SK-N-SH (cell line): ENCODE results near the gene PXYLP1. TPM values are rescaled to one million over a fixed set of nuclear protein-coding genes. Genes with fewer than 3 reads are reported as not detected.

Experiments
- CTCF ChIA-PET: fragments of 300-600, 350-600 bp; formaldehyde crosslinking; extraction: SDS; loops from one replicate; lab custom pipeline; 2021; lab: Yijun Ruan, JAX
- POLR2A ChIA-PET: fragments of 350-600 bp; sonication (Branson Sonifier 250); formaldehyde crosslinking; extraction: SDS; loops from one replicate; lab custom pipeline; 2020; ENCODE audit warnings: antibody characterized with exemption, inconsistent platforms; lab: Yijun Ruan, JAX
- DNase-seq: peaks from one replicate; pipeline ENCODE4 v3.0.0; 2012
- H2AFZ ChIP-seq: fragments of 200-600 bp; sonication (generic); 2 replicates; pipeline ENCODE4 v1.8.1; 2016; ENCODE audit warnings: antibody characterized with exemption, mild to moderate bottlenecking, low read depth
- H3F3A ChIP-seq: fragments of 200-600 bp; sonication (generic); replicated peaks from 2 replicates; pipeline ENCODE3; 2016; ENCODE audit warnings: antibody characterized with exemption, mild to moderate bottlenecking; ENCODE audit not compliant: insufficient read depth
- H3K27ac ChIP-seq, 2 experiments: fragments of 200-500 bp in 1 of 2; fragments of 200-600 bp in 1 of 2; sonication (Bioruptor generic) in 1 of 2; sonication (generic), shearing (Covaris generic) in 1 of 2; 2 replicates each; pipeline versions ENCODE4 v1.5.1 to v1.6.1; 2014 to 2016; ENCODE audit warnings: low read depth in 2 of 2, inconsistent platforms in 1 of 2, low read length in 1 of 2, mild to moderate bottlenecking in 1 of 2, mixed read lengths in 1 of 2
- H3K27me3 ChIP-seq: fragments of 200-600 bp; sonication (generic), shearing (Covaris generic); 2 replicates; pipeline ENCODE4 v1.6.1; 2016; ENCODE audit warnings: mixed run types; ENCODE audit not compliant: insufficient read depth
- H3K36me3 ChIP-seq, 2 experiments: fragments of 200-500 bp in 1 of 2; fragments of 200-600 bp in 1 of 2; sonication (Bioruptor generic) in 1 of 2; sonication (generic) in 1 of 2; replicated peaks in 1 of 2; 2 replicates each; pipeline versions ENCODE3 to v1.5.1; 2014 to 2016; ENCODE audit warnings: low read length in 1 of 2, mild to moderate bottlenecking in 1 of 2; ENCODE audit not compliant: insufficient read depth in 2 of 2, control insufficient read depth in 1 of 2
- H3K4me1 ChIP-seq, 2 experiments: fragments of 200-500 bp in 1 of 2; fragments of 200-600 bp in 1 of 2; sonication (Bioruptor generic) in 1 of 2; sonication (generic), shearing (Covaris generic) in 1 of 2; 2 replicates each; pipeline versions ENCODE4 v1.5.1 to v1.6.1; 2014 to 2016; ENCODE audit warnings: low read depth in 1 of 2, low read length in 1 of 2, mixed run types in 1 of 2; ENCODE audit not compliant: insufficient read depth in 2 of 2, control insufficient read depth in 1 of 2
- H3K4me2 ChIP-seq: fragments of 200-600 bp; sonication (generic), shearing (Covaris generic); 2 replicates; pipeline ENCODE4 v1.6.1; 2017; ENCODE audit warnings: mixed run types
- H3K4me3 ChIP-seq, 2 experiments: fragments of 200-500 bp in 1 of 2; fragments of 200-600 bp in 1 of 2; sonication (Bioruptor generic) in 1 of 2; sonication (generic), shearing (Covaris generic) in 1 of 2; 2 replicates each; pipeline versions ENCODE4 v1.5.1 to v1.8.1; 2014 to 2016; ENCODE audit warnings: low read depth in 2 of 2, inconsistent platforms in 1 of 2, low read length in 1 of 2, mild to moderate bottlenecking in 1 of 2, mixed read lengths in 1 of 2, moderate library complexity in 1 of 2
- H3K79me2 ChIP-seq: fragments of 200-600 bp; sonication (generic); 2 replicates; pipeline ENCODE4 v1.8.1; 2017; ENCODE audit warnings: mild to moderate bottlenecking; ENCODE audit not compliant: insufficient read depth
- H3K9ac ChIP-seq: fragments of 200-600 bp; sonication (generic); 2 replicates; pipeline ENCODE4 v1.6.1; 2017; ENCODE audit warnings: mixed run types
- H3K9me2 ChIP-seq: fragments of 200-600 bp; sonication (generic); 2 replicates; pipeline ENCODE4 v1.6.1; 2017; ENCODE audit warnings: mixed run types
- H3K9me3 ChIP-seq: fragments of 200-600 bp; sonication (generic); 2 replicates; pipeline ENCODE4 v1.6.1; 2017; ENCODE audit warnings: mixed run types, mild to moderate bottlenecking, moderate library complexity
- H4K20me1 ChIP-seq: fragments of 200-600 bp; sonication (generic); 2 replicates; pipeline ENCODE4 v1.6.1; 2017; ENCODE audit warnings: mild to moderate bottlenecking, mixed run types; ENCODE audit not compliant: insufficient read depth
- ELF1 ChIP-seq: IDR thresholded peaks from 2 replicates; pipeline ENCODE4 v1.4.0; 2012
- EZH2phosphoT487 ChIP-seq: fragments of 200-600 bp; sonication (generic); IDR thresholded peaks from 2 replicates; pipeline ENCODE4 v1.6.1; 2017; ENCODE audit warnings: low read depth, mixed run types, mild to moderate bottlenecking, antibody characterized with exemption, moderate library complexity, borderline replicate concordance
- FOXJ3 ChIP-seq: sonication (generic); formaldehyde crosslinking; IDR thresholded peaks from 2 replicates; pipeline ENCODE4 v1.5.1; 2020; ENCODE audit warnings: mild to moderate bottlenecking, missing genetic modification reagents
- FOXM1 ChIP-seq: IDR thresholded peaks from 2 replicates; pipeline ENCODE4 v1.4.0; 2012; ENCODE audit warnings: low read depth, mild to moderate bottlenecking
- GATA2 ChIP-seq: sonication (generic); formaldehyde crosslinking; IDR thresholded peaks from 2 replicates; pipeline ENCODE4 v1.5.0; 2020; ENCODE audit warnings: mild to moderate bottlenecking, missing genetic modification reagents
- JUND ChIP-seq: IDR thresholded peaks from 2 replicates; pipeline ENCODE4 v1.4.0; 2012
- MAX ChIP-seq: IDR thresholded peaks from 2 replicates; pipeline ENCODE4 v1.4.0; 2012; ENCODE audit warnings: low read depth
- REST ChIP-seq: IDR thresholded peaks from 2 replicates; pipeline ENCODE4 v1.6.1; 2012; ENCODE audit warnings: mild to moderate bottlenecking, low read depth, low read length, moderate library complexity
- RFX5 ChIP-seq: IDR thresholded peaks from 2 replicates; pipeline ENCODE4 v1.6.1; 2012; ENCODE audit warnings: mild to moderate bottlenecking, improper control_type of control experiment, low read length
- SIN3A ChIP-seq: IDR thresholded peaks from 2 replicates; pipeline ENCODE4 v1.6.1; 2012; ENCODE audit warnings: low read depth, mild to moderate bottlenecking, low read length, moderate library complexity, borderline replicate concordance
- TCF12 ChIP-seq: IDR thresholded peaks from 2 replicates; pipeline ENCODE4 v1.4.0; 2012
- USF2 ChIP-seq: fragments of 150-350 bp; IDR thresholded peaks from 2 replicates; pipeline ENCODE4 v1.6.1; 2017; ENCODE audit warnings: antibody characterized with exemption, low read length, low read depth, borderline replicate concordance
- WGBS: methylation state at CpG from one replicate; pipeline ENCODE4 v1.1.6; 2017; ENCODE audit warnings: low lambda C conversion rate; 5-methylcytosine and 5-hydroxymethylcytosine counted together
- polyA plus RNA-seq, 3 experiments: library from polyadenylated mRNA; depleted of rRNA; stranded (reverse); fragments of >200 nt; gene quantifications; 2 replicates each; pipeline ENCODE4 v1.2.3, GENCODE V29; 2012
- TF ChIP-seq, protein P1 (sequence below): IDR thresholded peaks from 2 replicates; pipeline ENCODE4; 2012

PXYLP1 gene
- polyA plus RNA-seq, 1 of the 3 experiments (the other 2 are of a cell fraction): 8.6 TPM

GRCh38 chr3:141337523-141337854 is 105.9 kb downstream of the PXYLP1 start:
- peaks cover 6% of the 10 kb centered on the region for H3F3A ChIP-seq
- peak overlapping the region; percentile 22; the same call in 1 of the 2 replicates for H3K4me2 ChIP-seq
- peak overlapping the region in 1 of 2 experiments; percentile 60; a peak in 2 of 4 replicates for H3K27ac ChIP-seq
- POLR2A ChIA-PET: no interaction called here
- H3K36me3 ChIP-seq: no peaks in the 10 kb centered on the region
- H3K27me3 ChIP-seq: no peaks in the 10 kb centered on the region
- peak overlapping the region; percentile 30; the same call in 1 of the 2 replicates for H3K9ac ChIP-seq
- H3K4me3 ChIP-seq: no peak overlapping the region
- CTCF ChIA-PET: interaction anchor here (1.4 to 2.9 kb wide), 2 partner anchors 26 to 34 kb away, joined by 4 to 10 read pairs; no protein-coding TSS in a partner anchor
- peaks cover 4 to 10% of the 10 kb centered on the region in 2 experiments; a peak in 3 of 4 replicates for H3K4me1 ChIP-seq
- DNase-seq: no peak
- H3K9me2 ChIP-seq: no peaks in the 10 kb centered on the region
- H2AFZ ChIP-seq: peak overlapping the region; percentile 44; the same call in 1 of the 2 replicates
- H3K79me2 ChIP-seq: no peaks in the 10 kb centered on the region
- TF ChIP-seq TCF12 (0 out of 2 replicates have a peak, but pooled peaks have one; percentile 0), RFX5 (no peak)
- no peaks in the 10 kb centered on the region for H3K9me3 ChIP-seq
- 93% methylated on average over 1 of the region's 1 CpG for WGBS
- no peaks in the 10 kb centered on the region for H4K20me1 ChIP-seq

DNA sequence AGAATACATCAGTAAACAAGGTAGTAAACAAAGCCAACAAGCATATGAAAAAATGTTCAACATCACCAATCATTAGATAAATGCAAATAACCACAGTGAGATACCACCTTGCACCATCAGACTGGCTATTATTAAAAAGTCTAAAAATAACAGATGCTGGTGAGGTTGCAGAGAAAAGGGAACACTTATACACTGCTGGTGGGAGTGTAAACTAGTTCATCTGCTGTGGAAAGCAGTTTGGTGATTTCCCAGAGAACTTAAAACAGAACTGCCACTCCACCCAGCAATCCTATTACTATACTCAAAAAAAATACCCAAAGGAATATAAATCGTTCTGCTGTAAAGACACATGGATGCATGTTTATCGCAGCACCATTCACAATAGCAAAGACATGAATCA is 106.4 kb downstream of the PXYLP1 start:
- no peaks in the 10 kb centered on the region for H3K9me3 ChIP-seq
- H3K4me2 ChIP-seq: no peak overlapping the region
- peaks cover 1% of the 10 kb centered on the region for H3F3A ChIP-seq
- no peak overlapping the region for H2AFZ ChIP-seq
- ChIA-PET POLR2A (no interaction called here), CTCF (interaction anchor here (1.4 to 2.9 kb wide), 2 partner anchors 26 to 34 kb away, joined by 4 to 10 read pairs; no protein-coding TSS in a partner anchor)
- H3K36me3 ChIP-seq: no peaks in the 10 kb centered on the region
- peaks cover 4 to 6% of the 10 kb centered on the region in 2 experiments; a peak in 2 of 4 replicates for H3K4me1 ChIP-seq
- no peak for TF ChIP-seq MAX
- TF ChIP-seq FOXM1: no peak
- TF ChIP-seq FOXJ3 (CRISPR knock-in tag): no peak
- no peak for TF ChIP-seq EZH2phosphoT487
- TF ChIP-seq RFX5: no peak
- TF ChIP-seq USF2: no peak
- TF ChIP-seq REST: no peak
- TF ChIP-seq ELF1: no peak
- TF ChIP-seq, protein P1, sequence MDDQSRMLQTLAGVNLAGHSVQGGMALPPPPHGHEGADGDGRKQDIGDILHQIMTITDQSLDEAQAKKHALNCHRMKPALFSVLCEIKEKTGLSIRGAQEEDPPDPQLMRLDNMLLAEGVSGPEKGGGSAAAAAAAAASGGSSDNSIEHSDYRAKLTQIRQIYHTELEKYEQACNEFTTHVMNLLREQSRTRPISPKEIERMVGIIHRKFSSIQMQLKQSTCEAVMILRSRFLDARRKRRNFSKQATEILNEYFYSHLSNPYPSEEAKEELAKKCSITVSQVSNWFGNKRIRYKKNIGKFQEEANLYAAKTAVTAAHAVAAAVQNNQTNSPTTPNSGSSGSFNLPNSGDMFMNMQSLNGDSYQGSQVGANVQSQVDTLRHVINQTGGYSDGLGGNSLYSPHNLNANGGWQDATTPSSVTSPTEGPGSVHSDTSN: no peak
- no peak for TF ChIP-seq GATA2 (CRISPR knock-in tag)
- TF ChIP-seq SIN3A: no peak
- no peak for TF ChIP-seq JUND
- no peaks in the 10 kb centered on the region for H3K9me2 ChIP-seq
- no peak for DNase-seq
- H3K4me3 ChIP-seq: no peak overlapping the region
- H3K79me2 ChIP-seq: no peaks in the 10 kb centered on the region
- WGBS: 86% methylated on average over 2 of the region's 2 CpGs
- no peaks in the 10 kb centered on the region for H4K20me1 ChIP-seq
- H3K27ac ChIP-seq: peak overlapping the region in 1 of 2 experiments; percentile 60; a peak in 2 of 4 replicates
- H3K9ac ChIP-seq: no peak overlapping the region
- H3K27me3 ChIP-seq: no peaks in the 10 kb centered on the region
